B cell (primary cell): ENCODE results near the gene CTNNA3. TPM values are rescaled to one million over a fixed set of nuclear protein-coding genes. Genes with fewer than 3 reads are reported as not detected.

Source experiments
- ATAC-seq: fragments of 200-7000 bp; cut with Tn5 transposase; one replicate; pipeline ENCODE4 v1.10.0; 2021; ENCODE audit warnings: low read depth, mild to moderate bottlenecking, moderate number of reproducible peaks, moderate library complexity
- CTCF ChIA-PET: fragments of 350-600 bp; sonication (Branson Sonifier 250); formaldehyde crosslinking; loops from one replicate; lab custom pipeline; 2021; ENCODE audit warnings: antibody characterized with exemption, inconsistent platforms; lab: Charles Lee
- POLR2A ChIA-PET: fragments of 350-600 bp; sonication (Branson Sonifier 250); formaldehyde crosslinking; loops from one replicate; lab custom pipeline; 2021; ENCODE audit warnings: antibody characterized with exemption; lab: Charles Lee
- DNase-seq: peaks from one replicate; pipeline ENCODE4 v3.0.0; 2013
- H2AFZ ChIP-seq: 2 replicates; pipeline ENCODE4 v1.6.1; 2012; ENCODE audit warnings: mild to moderate bottlenecking, low read depth, low read length; ENCODE audit not compliant: insufficient read depth, poor library complexity, severe bottlenecking
- H3K27ac ChIP-seq, 2 donors: 1 replicate in 1 of 2; 2 replicates in 1 of 2; pipeline ENCODE4 v1.5.1; 2012 to 2013; ENCODE audit warnings: low read length in 2 of 2, mild to moderate bottlenecking in 2 of 2, moderate library complexity in 1 of 2
- H3K27me3 ChIP-seq, 4 experiments: fragments of 200-600 bp in 1 of 4; sonication (generic) in 1 of 4; replicated peaks in 1 of 4; 1 replicate in 2 of 4; 2 replicates in 2 of 4; pipeline versions ENCODE4 v1.6.1 to v1.7.0; 2013 to 2016; ENCODE audit warnings: low read length in 3 of 4, mild to moderate bottlenecking in 2 of 4, mixed read lengths in 1 of 4, moderate library complexity in 1 of 4; ENCODE audit not compliant: insufficient read depth in 4 of 4, control insufficient read depth in 3 of 4; ENCODE audit errors: control extremely low read depth in 1 of 4
- H3K36me3 ChIP-seq, 2 experiments: replicated peaks in 1 of 2; 1 replicate in 1 of 2; 2 replicates in 1 of 2; pipeline versions ENCODE4 v1.6.1 to v1.7.1; 2013; ENCODE audit warnings: low read length in 1 of 2; ENCODE audit not compliant: insufficient read depth in 2 of 2, control insufficient read depth in 1 of 2; ENCODE audit errors: control extremely low read depth in 1 of 2, extremely low read depth in 1 of 2
- H3K4me1 ChIP-seq, 2 donors: fragments of 200-600 bp in 1 of 2; sonication (generic) in 1 of 2; 1 replicate in 1 of 2; 2 replicates in 1 of 2; pipeline versions ENCODE4 v1.5.1 to v1.6.1; 2013 to 2017; ENCODE audit warnings: low read length in 2 of 2; ENCODE audit not compliant: control insufficient read depth in 2 of 2, insufficient read depth in 2 of 2
- H3K4me2 ChIP-seq: replicated peaks from 2 replicates; pipeline ENCODE3; 2012; ENCODE audit warnings: mild to moderate bottlenecking, low read depth, low read length; ENCODE audit not compliant: poor library complexity, severe bottlenecking
- H3K4me3 ChIP-seq, 5 experiments: fragments of 200-600 bp in 1 of 5; sonication (generic) in 1 of 5; 1 replicate in 3 of 5; 2 replicates in 2 of 5; pipeline versions ENCODE4 v1.5.1 to v1.7.0; 2011 to 2016; ENCODE audit warnings: low read length in 4 of 5, mild to moderate bottlenecking in 4 of 5, low read depth in 2 of 5, control low read depth in 1 of 5, moderate library complexity in 1 of 5; ENCODE audit not compliant: insufficient read depth in 1 of 5; ENCODE audit errors: control extremely low read depth in 1 of 5, extremely low read depth in 1 of 5
- H3K79me2 ChIP-seq: fragments of 200-600 bp; sonication (generic); one replicate; pipeline ENCODE4 v1.6.0; 2016; ENCODE audit warnings: low read length; ENCODE audit not compliant: control insufficient read depth, insufficient read depth
- H3K9ac ChIP-seq: fragments of 200-600 bp; sonication (generic); 2 replicates; pipeline ENCODE4 v1.6.1; 2017; ENCODE audit warnings: mild to moderate bottlenecking, low read length, moderate library complexity
- H3K9me3 ChIP-seq, 3 donors: one replicate each; pipeline versions ENCODE4 v1.6.1 to v1.7.1; 2013; ENCODE audit warnings: low read length in 2 of 3; ENCODE audit not compliant: control insufficient read depth in 2 of 3, insufficient read depth in 1 of 3; ENCODE audit errors: control extremely low read depth in 1 of 3
- H4K20me1 ChIP-seq: 2 replicates; pipeline ENCODE4 v1.6.0; 2012; ENCODE audit warnings: mild to moderate bottlenecking, low read length; ENCODE audit not compliant: insufficient read depth, control insufficient read depth, poor library complexity, severe bottlenecking
- H3K27ac Mint-ChIP-seq: one replicate; pipeline ENCODE4 v1.8.0; 2021; ENCODE audit warnings: mixed read lengths
- H3K27me3 Mint-ChIP-seq: one replicate; pipeline ENCODE4 v1.8.0; 2021; ENCODE audit warnings: mixed read lengths
- H3K4me1 Mint-ChIP-seq: one replicate; pipeline ENCODE4 v1.8.0; 2021; ENCODE audit warnings: mixed read lengths
- H3K4me3 Mint-ChIP-seq: one replicate; pipeline ENCODE4 v1.8.0; 2021; ENCODE audit warnings: mixed read lengths
- H3K9me3 Mint-ChIP-seq: one replicate; pipeline ENCODE4 v1.8.0; 2022; ENCODE audit warnings: mixed read lengths; ENCODE audit not compliant: insufficient read depth
- CTCF ChIP-seq: fragments of 200-600 bp; IDR thresholded peaks from one replicate; pipeline ENCODE4 v1.8.0; 2022; ENCODE audit warnings: antibody characterized with exemption, mild to moderate bottlenecking
- EZH2 ChIP-seq: IDR thresholded peaks from 2 replicates; pipeline ENCODE4 v1.6.1; 2012; ENCODE audit warnings: borderline replicate concordance, low read depth, mild to moderate bottlenecking, moderate library complexity, low read length; ENCODE audit not compliant: insufficient read depth, poor library complexity, severe bottlenecking
- intact Hi-C: fragments of 100-400 bp; cut with micrococcal nuclease; formaldehyde crosslinking; loops from one replicate; pipeline ENCODE4 v1.10.0; 2022
- polyA plus RNA-seq: library from polyadenylated mRNA; depleted of rRNA; stranded (reverse); fragments of >200 nt; gene quantifications from 2 replicates; pipeline ENCODE4 v1.2.3, GENCODE V29; 2012
- total RNA-seq, 2 donors: library from RNA; stranded (reverse); fragments of 120-200 nt in 1 of 2; gene quantifications; 1 replicate in 1 of 2; 2 replicates in 1 of 2; pipeline versions ENCODE4 v1.2.3 to v1.2.4, GENCODE V29; 2013 to 2022

The CTNNA3 gene
- total and polyA plus RNA-seq, 2 donors (not counting 1 experiment from before 2014, with no cell fraction given), result 0.01 TPM; not detected in 1

DNA sequence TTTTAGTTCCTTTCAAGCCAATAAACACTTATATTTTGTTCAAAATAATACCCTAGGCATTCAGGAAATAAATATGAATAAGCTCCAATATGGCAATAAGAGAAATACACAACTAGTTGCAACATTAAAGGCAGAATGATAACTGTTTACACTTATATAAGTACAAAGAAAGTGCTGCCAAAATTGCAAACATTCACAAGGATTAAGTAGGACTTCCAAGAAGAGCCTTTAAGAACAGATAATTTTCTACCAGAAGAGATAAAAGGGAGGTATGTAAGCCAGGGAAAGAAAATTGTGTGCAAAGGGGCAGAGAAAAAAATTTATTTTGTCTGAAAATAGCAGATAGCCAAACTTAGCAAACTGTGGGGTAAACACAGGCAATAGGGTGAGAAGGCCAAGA, 83.8 kb downstream of the CTNNA3 start:
- H3K4me3 ChIP-seq, result no peak overlapping the region

More for the DNA sequence above, 83.8 kb downstream of the CTNNA3 start:
- intact Hi-C loops, result no loop called here
- CTCF ChIA-PET, result no interaction called here
- Histone ChIP-seq H2AFZ (no peak overlapping the region), H3K4me1 (no peaks in the 10 kb centered on the region), H4K20me1 (no peaks in the 10 kb centered on the region), H3K27ac (no peak overlapping the region), H3K27me3 (no peaks in the 10 kb centered on the region), H3K79me2 (no peaks in the 10 kb centered on the region), H3K4me2 (no peak overlapping the region), H3K9ac (no peak overlapping the region), H3K36me3 (no peaks in the 10 kb centered on the region), H3K9me3 (peaks cover 0 to 3% (median 0%) of the 10 kb centered on the region in 3 donors)
- POLR2A ChIA-PET, result no interaction called here
- Mint-ChIP-seq H3K27me3 (peaks cover 18% of the 10 kb centered on the region), H3K27ac (no peak overlapping the region), H3K4me1 (no peaks in the 10 kb centered on the region), H3K9me3 (peaks cover 1% of the 10 kb centered on the region), H3K4me3 (no peak overlapping the region)
- ATAC-seq (no peak), DNase-seq (no peak)
- TF ChIP-seq EZH2, result no peak
- no peak for TF ChIP-seq CTCF
